Measurements from ENCODE around the gene AFF1. TPM values are rescaled to one million over a fixed set of nuclear protein-coding genes. Genes with fewer than 3 reads are reported as not detected.

AFF1 gene
- total and polyA plus RNA-seq, 5 experiments from 2014 or later, result 9.0 to 55.8 (median 13.7) TPM

GRCh38 chr4:87093443-87094123 is 158.8 kb downstream of the AFF1 start:
- H3K27me3 Mint-ChIP-seq, result no peaks in the 10 kb centered on the region
- POLR2A ChIA-PET, result interaction anchor here (0.7 to 2.1 kb wide), 5 partner anchors 10 to 175 kb away, joined by 3 to 12 read pairs (median 5); partner anchors contain the start of gene AFF1
- DNase-seq (peak in 9 of 10 donors; percentile 9 to 65 (median 42)), ATAC-seq (peak; percentile 86 to 92)
- H3K27ac Mint-ChIP-seq, result peak overlapping the region; percentile 37 to 87 (median 68)
- no peaks in the 10 kb centered on the region for H3K9me3 Mint-ChIP-seq
- peaks cover 13 to 29% (median 18%) of the 10 kb centered on the region in 4 donors for H3K4me1 Mint-ChIP-seq
- no peak overlapping the region for H3K4me3 Mint-ChIP-seq
- peaks cover 0 to 40% (median 5%) of the 10 kb centered on the region in 3 donors for H3K36me3 Mint-ChIP-seq

- no peaks in the 10 kb centered on the region for H3K27me3 Mint-ChIP-seq
- DNase-seq (no peak), ATAC-seq (no peak)
- H3K9me3 Mint-ChIP-seq, result no peaks in the 10 kb centered on the region
- peaks cover 20 to 34% (median 24%) of the 10 kb centered on the region in 4 donors for H3K4me1 Mint-ChIP-seq
- H3K36me3 Mint-ChIP-seq, result peaks cover 0 to 27% (median 5%) of the 10 kb centered on the region in 3 donors
- H3K27ac Mint-ChIP-seq, result peak overlapping the region in 7 of 10 donors; percentile 5 to 95 (median 73)
- POLR2A ChIA-PET, result interaction anchor here (1.2 kb wide), 1 partner anchor 162 kb away, joined by 3 read pairs; the partner anchor contains the start of gene AFF1
- H3K4me3 Mint-ChIP-seq, result no peak overlapping the region
Observed at GRCh38 chr4:87097075-87097474, 162.3 kb downstream of the AFF1 start.

- Mint-ChIP-seq H3K9me3 (no peaks in the 10 kb centered on the region), H3K27me3 (no peaks in the 10 kb centered on the region), H3K4me1 (peaks cover 27 to 37% (median 36%) of the 10 kb centered on the region in 4 donors), H3K27ac (peak overlapping the region; percentile 12 to 99 (median 88)), H3K4me3 (no peak overlapping the region), H3K36me3 (peaks cover 0 to 15% (median 6%) of the 10 kb centered on the region in 3 donors)
- no peak for ATAC-seq
- DNase-seq, result no peak
- POLR2A ChIA-PET, result no interaction called here
Observed at GRCh38 chr4:87100168-87100567, 165.4 kb downstream of the AFF1 start.

- H3K27ac Mint-ChIP-seq, result peak overlapping the region; percentile 83 to 99 (median 90)
- DNase-seq (no peak), ATAC-seq (no peak)
- H3K4me3 Mint-ChIP-seq, result no peak overlapping the region
- H3K9me3 Mint-ChIP-seq, result no peaks in the 10 kb centered on the region
- POLR2A ChIA-PET, result no interaction called here
- peaks cover 26 to 47% (median 45%) of the 10 kb centered on the region in 4 donors for H3K4me1 Mint-ChIP-seq
- H3K36me3 Mint-ChIP-seq, result peaks cover 0 to 19% (median 6%) of the 10 kb centered on the region in 3 donors
- no peaks in the 10 kb centered on the region for H3K27me3 Mint-ChIP-seq
Observed at GRCh38 chr4:87101543-87102199, 166.9 kb downstream of the AFF1 start.

GRCh38 chr4:87103086-87103485 is 168.3 kb downstream of the AFF1 start:
- POLR2A ChIA-PET, result interaction anchor here (1.0 to 1.6 kb wide), 2 partner anchors 10 to 168 kb away, joined by 5 to 7 read pairs; partner anchors contain the start of gene AFF1
- peak in 1 of 10 donors; percentile 5 for DNase-seq
- H3K9me3 Mint-ChIP-seq, result no peaks in the 10 kb centered on the region
- H3K4me3 Mint-ChIP-seq, result peak overlapping the region in 8 of 10 donors; percentile 20 to 74 (median 61)
- H3K4me1 Mint-ChIP-seq, result peaks cover 20 to 55% (median 50%) of the 10 kb centered on the region in 4 donors
- peak overlapping the region; percentile 71 to 99 (median 92) for H3K27ac Mint-ChIP-seq
- H3K36me3 Mint-ChIP-seq, result peaks cover 0 to 29% (median 15%) of the 10 kb centered on the region in 3 donors
- no peaks in the 10 kb centered on the region for H3K27me3 Mint-ChIP-seq
- ATAC-seq, result peak in 1 of 2 donors; percentile 33

GRCh38 chr4:87103691-87104187 is 168.9 kb downstream of the AFF1 start:
- POLR2A ChIA-PET, result interaction anchor here (1.0 to 1.6 kb wide), 3 partner anchors 11 to 169 kb away, joined by 3 to 7 read pairs (median 5); partner anchors contain the start of gene AFF1
- peaks cover 20 to 57% (median 48%) of the 10 kb centered on the region in 4 donors for H3K4me1 Mint-ChIP-seq
- DNase-seq (peak in 4 of 10 donors; percentile 4 to 74 (median 52)), ATAC-seq (peak; percentile 78 to 81)
- peaks cover 0 to 36% (median 17%) of the 10 kb centered on the region in 3 donors for H3K36me3 Mint-ChIP-seq
- H3K4me3 Mint-ChIP-seq, result peak overlapping the region in 9 of 10 donors; percentile 29 to 74 (median 58)
- no peaks in the 10 kb centered on the region for H3K9me3 Mint-ChIP-seq
- no peaks in the 10 kb centered on the region for H3K27me3 Mint-ChIP-seq
- peak overlapping the region; percentile 89 to 99 (median 92) for H3K27ac Mint-ChIP-seq

- no peak for ATAC-seq
- Mint-ChIP-seq H3K36me3 (peaks cover 0 to 47% (median 19%) of the 10 kb centered on the region in 3 donors), H3K4me1 (peaks cover 17 to 57% (median 46%) of the 10 kb centered on the region in 4 donors), H3K9me3 (no peaks in the 10 kb centered on the region), H3K27me3 (no peaks in the 10 kb centered on the region), H3K27ac (peak overlapping the region; percentile 84 to 99 (median 92)), H3K4me3 (peak overlapping the region in 2 of 10 donors; percentile 31 to 74)
- no peak for DNase-seq
- POLR2A ChIA-PET, result interaction anchor here (1.0 to 1.3 kb wide), 2 partner anchors 99 to 170 kb away, joined by 4 read pairs; partner anchors contain the start of gene AFF1
Observed at GRCh38 chr4:87105101-87105845, 170.5 kb downstream of the AFF1 start.

- Mint-ChIP-seq H3K4me1 (peaks cover 11 to 52% (median 38%) of the 10 kb centered on the region in 4 donors), H3K36me3 (peaks cover 0 to 62% (median 26%) of the 10 kb centered on the region in 3 donors), H3K4me3 (no peak overlapping the region), H3K27ac (peak overlapping the region in 4 of 10 donors; percentile 31 to 65 (median 52)), H3K27me3 (no peaks in the 10 kb centered on the region), H3K9me3 (no peaks in the 10 kb centered on the region)
- POLR2A ChIA-PET, result no interaction called here
- no peak for DNase-seq
- no peak for ATAC-seq
Observed at GRCh38 chr4:87108142-87108546, 173.3 kb downstream of the AFF1 start.

GRCh38 chr4:87109121-87109520 is 174.3 kb downstream of the AFF1 start:
- H3K4me3 Mint-ChIP-seq, result no peak overlapping the region
- DNase-seq (no peak), ATAC-seq (no peak)
- peak overlapping the region in 3 of 10 donors; percentile 19 to 44 (median 37) for H3K27ac Mint-ChIP-seq
- POLR2A ChIA-PET, result no interaction called here
- H3K4me1 Mint-ChIP-seq, result peaks cover 4 to 43% (median 29%) of the 10 kb centered on the region in 4 donors
- H3K27me3 Mint-ChIP-seq, result no peaks in the 10 kb centered on the region
- peaks cover 0 to 71% (median 28%) of the 10 kb centered on the region in 3 donors for H3K36me3 Mint-ChIP-seq
- H3K9me3 Mint-ChIP-seq, result no peaks in the 10 kb centered on the region

- DNase-seq (no peak), ATAC-seq (no peak)
- Mint-ChIP-seq H3K27me3 (no peaks in the 10 kb centered on the region), H3K4me1 (peaks cover 0 to 35% (median 22%) of the 10 kb centered on the region in 4 donors), H3K27ac (no peak overlapping the region), H3K9me3 (no peaks in the 10 kb centered on the region), H3K4me3 (no peak overlapping the region), H3K36me3 (peaks cover 0 to 76% (median 28%) of the 10 kb centered on the region in 3 donors)
- POLR2A ChIA-PET, result no interaction called here
Observed at GRCh38 chr4:87109945-87110344, 175.1 kb downstream of the AFF1 start.

GRCh38 chr4:87112063-87112462 is 177.3 kb downstream of the AFF1 start:
- POLR2A ChIA-PET, result no interaction called here
- H3K4me3 Mint-ChIP-seq, result no peak overlapping the region

More at GRCh38 chr4:87112063-87112462, 177.3 kb downstream of the AFF1 start:
- Mint-ChIP-seq H3K4me1 (peaks cover under 1 to 20% (median 8%) of the 10 kb centered on the region in 4 donors), H3K9me3 (no peaks in the 10 kb centered on the region), H3K36me3 (peaks cover 0 to 85% (median 39%) of the 10 kb centered on the region in 3 donors), H3K27ac (peak overlapping the region in 2 of 10 donors; percentile 37 to 45), H3K27me3 (no peaks in the 10 kb centered on the region)
- DNase-seq (no peak), ATAC-seq (no peak)

Data from naive thymus-derived CD8-positive, alpha-beta T cell (primary cell).